Spleen (tissue), 7 donors: ENCODE measurements around the gene EPHA6.

Source experiments
- POLR2A ChIP-seq, 3 donors: fragments of 450-650 bp; IDR thresholded peaks; one replicate each; pipeline ENCODE4 v1.5.1; 2017; ENCODE audit warnings: antibody characterized with exemption in 3 of 3, mild to moderate bottlenecking in 1 of 3
- POLR2AphosphoS5 ChIP-seq, 3 donors: sonication (generic); formaldehyde crosslinking; IDR thresholded peaks; one replicate each; pipeline ENCODE4 v1.5.1; 2017; ENCODE audit warnings: antibody characterized with exemption in 3 of 3
- TF ChIP-seq, protein P1 (sequence below), 11 experiments: fragments of 200-600 bp in 7 of 11; fragments of 450-650 bp in 4 of 11; sonication (generic) in 4 of 11; IDR thresholded peaks in 8 of 11; conservative IDR thresholded peaks in 3 of 11; 1 replicate in 7 of 11; 2 replicates in 4 of 11; pipeline versions ENCODE4 v1.4.0 to v1.8.0; 2016 to 2021; ENCODE audit warnings: antibody characterized with exemption in 11 of 11, inconsistent platforms in 4 of 11, mild to moderate bottlenecking in 1 of 11
- donor health status: DM: no; HTN: no; CAD: no; lungs with moderate emphysema.
- donor health status: DM: no; HTN: no; CAD: no.
- donor health status: DM: no; HTN: no; CAD: no.

DNA sequence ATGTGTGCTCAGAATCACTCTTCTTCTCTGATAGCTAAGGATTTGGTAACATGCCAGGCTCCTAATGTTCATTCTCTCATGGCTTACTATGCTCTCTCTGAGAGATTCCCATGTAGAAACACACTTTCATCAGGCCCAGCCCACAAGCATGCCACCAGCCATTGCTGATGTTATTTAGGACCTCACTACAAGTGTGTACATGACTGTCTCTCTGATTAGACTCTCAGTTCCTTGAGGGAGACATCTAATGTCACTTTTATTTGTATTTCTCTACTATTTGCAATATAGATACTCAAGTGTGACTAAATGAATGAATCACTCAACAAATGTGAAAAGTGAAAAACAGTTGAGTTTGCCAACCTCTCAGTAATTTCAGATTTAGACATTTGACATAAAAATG, 865.8 kb downstream of the EPHA6 start:
- TF ChIP-seq POLR2A (IDR thresholded peaks at IDR 0.05) (no peak), POLR2AphosphoS5 (IDR thresholded peaks at IDR 0.05) (no peak)
- TF ChIP-seq, protein P1, sequence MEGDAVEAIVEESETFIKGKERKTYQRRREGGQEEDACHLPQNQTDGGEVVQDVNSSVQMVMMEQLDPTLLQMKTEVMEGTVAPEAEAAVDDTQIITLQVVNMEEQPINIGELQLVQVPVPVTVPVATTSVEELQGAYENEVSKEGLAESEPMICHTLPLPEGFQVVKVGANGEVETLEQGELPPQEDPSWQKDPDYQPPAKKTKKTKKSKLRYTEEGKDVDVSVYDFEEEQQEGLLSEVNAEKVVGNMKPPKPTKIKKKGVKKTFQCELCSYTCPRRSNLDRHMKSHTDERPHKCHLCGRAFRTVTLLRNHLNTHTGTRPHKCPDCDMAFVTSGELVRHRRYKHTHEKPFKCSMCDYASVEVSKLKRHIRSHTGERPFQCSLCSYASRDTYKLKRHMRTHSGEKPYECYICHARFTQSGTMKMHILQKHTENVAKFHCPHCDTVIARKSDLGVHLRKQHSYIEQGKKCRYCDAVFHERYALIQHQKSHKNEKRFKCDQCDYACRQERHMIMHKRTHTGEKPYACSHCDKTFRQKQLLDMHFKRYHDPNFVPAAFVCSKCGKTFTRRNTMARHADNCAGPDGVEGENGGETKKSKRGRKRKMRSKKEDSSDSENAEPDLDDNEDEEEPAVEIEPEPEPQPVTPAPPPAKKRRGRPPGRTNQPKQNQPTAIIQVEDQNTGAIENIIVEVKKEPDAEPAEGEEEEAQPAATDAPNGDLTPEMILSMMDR (IDR thresholded peaks at IDR 0.05 in 8 of 11, conservative IDR thresholded peaks at IDR 0.05 in 3 of 11): no peak
